ENCODE data around the gene SKAP1. TPM values are rescaled to one million over a fixed set of nuclear protein-coding genes. Genes with fewer than 3 reads are reported as not detected.
A peak's percentile ranks its signal among the peaks of the same experiment; 100 is the strongest.

The SKAP1 gene
- total RNA-seq, 2 donors from 2014 or later = 40.9 to 44.9 TPM

DNA sequence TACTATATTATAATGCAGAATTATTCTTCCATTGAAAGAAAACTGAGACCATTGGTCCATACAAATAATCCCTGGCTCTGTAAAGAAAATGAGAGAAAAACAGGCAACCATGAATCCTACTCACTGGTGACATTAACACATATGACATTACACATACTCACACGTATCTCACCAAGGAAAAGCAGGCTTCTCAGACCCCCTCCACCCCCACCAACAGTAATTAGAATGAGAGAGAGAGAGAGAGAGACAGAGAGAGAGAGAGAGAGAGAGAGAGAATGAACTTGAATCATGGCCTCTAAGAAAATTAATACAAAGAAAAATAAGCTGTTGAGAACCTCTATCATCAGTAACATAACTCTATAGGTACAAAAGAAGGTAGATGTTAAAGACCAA lies 190.4 kb downstream of the SKAP1 start:
- DNase-seq (ENCODE audit: low spot score) (no peak), ATAC-seq (no peak)
- Mint-ChIP-seq H3K27me3 (no peaks in the 10 kb centered on the region), H3K36me3 (no peaks in the 10 kb centered on the region), H3K4me3 (peak overlapping the region; percentile 80), H3K27ac (peak overlapping the region; percentile 81 to 87), H3K4me1 (ENCODE audit: low read depth in 2 of 2) (peaks cover 61 to 76% of the 10 kb centered on the region in 2 donors), H3K9me3 (no peaks in the 10 kb centered on the region)

DNA sequence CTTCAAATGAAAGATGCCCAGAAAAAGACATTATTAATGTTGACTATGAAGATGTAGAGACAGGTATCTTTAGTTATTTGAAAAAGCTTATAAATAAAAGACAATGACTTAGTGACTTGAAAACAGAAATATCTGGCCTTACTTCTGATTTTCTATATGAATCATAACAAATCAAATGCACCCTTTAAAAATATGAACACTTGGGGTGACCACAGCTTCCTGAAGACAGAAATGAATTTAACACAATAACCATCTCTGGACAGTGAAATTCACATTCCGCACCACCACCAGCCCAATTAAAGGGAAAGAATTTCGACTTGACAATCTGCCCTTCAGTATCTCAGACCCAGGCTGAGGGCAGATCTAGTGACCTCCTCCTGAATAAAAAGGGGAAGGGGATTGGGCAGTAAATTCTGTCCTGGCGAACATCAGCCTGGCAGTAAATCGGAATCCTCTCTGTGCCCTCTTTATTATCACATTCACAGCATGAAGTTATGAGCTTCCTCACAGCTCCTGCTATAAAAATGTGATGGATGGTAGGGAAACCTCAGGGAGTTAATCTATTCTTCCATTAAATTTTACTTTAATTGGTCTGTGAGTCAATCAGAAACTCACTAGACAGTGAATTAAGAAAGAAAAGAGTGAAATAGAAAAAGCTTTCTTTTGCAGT lies 190.9 kb downstream of the SKAP1 start:
- peak overlapping the region; percentile 80 for H3K4me3 Mint-ChIP-seq
- no peaks in the 10 kb centered on the region for H3K36me3 Mint-ChIP-seq
- peak overlapping the region; percentile 81 to 87 for H3K27ac Mint-ChIP-seq
- DNase-seq (ENCODE audit: low spot score) (no peak), ATAC-seq (peak in 1 of 2 donors; percentile 53)
- no peaks in the 10 kb centered on the region for H3K27me3 Mint-ChIP-seq
- peaks cover 56 to 70% of the 10 kb centered on the region in 2 donors for H3K4me1 Mint-ChIP-seq (ENCODE audit: low read depth in 2 of 2)
- no peaks in the 10 kb centered on the region for H3K9me3 Mint-ChIP-seq

DNA sequence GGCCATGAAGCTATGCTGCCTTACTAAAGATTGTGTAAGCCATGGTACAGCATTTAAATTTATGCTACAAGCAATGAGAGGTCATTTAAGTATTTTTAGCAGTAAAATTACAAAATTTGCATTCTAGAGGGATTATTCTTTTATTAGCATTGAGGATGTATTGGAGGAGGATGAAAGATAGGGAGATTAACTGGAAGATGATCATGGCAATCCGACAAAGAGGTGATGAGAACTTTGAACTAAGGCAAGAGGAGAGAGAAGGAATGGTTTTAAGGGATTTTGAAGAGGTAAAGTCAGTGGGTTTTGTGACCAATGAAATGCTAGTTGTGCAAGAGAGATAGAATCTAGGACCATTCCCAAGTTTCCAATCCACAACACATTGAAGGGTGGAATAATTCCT lies 192.6 kb downstream of the SKAP1 start:
- Mint-ChIP-seq H3K4me1 (ENCODE audit: low read depth in 2 of 2) (peaks cover 52 to 61% of the 10 kb centered on the region in 2 donors), H3K36me3 (no peaks in the 10 kb centered on the region), H3K4me3 (no peak overlapping the region), H3K27me3 (no peaks in the 10 kb centered on the region), H3K9me3 (no peaks in the 10 kb centered on the region), H3K27ac (peak overlapping the region in 1 of 2 donors; percentile 24)
- ATAC-seq (no peak), DNase-seq (ENCODE audit: low spot score) (no peak)

DNA sequence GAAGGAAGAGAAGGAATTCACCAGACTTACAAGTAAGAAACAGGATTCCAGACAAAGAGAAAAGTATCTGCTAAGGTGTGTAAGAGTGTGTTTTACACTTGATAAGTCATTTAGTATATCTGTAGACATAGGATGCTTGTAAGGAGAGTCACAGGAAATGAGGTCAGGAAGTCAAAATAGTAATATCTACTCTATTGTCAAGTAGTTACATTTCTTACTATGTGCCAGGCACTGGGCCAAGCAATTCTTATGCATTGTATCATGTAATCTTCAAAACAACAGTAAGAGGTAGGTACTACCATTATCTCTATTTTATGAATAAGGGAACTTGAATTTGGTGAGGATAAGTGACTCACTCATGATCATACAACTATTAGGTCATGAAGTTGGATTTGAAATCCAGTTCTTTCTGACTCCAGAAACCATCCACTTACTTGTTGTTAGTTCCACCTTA lies 193.3 kb downstream of the SKAP1 start:
- Mint-ChIP-seq H3K27ac (peak overlapping the region in 1 of 2 donors; percentile 26), H3K4me1 (ENCODE audit: low read depth in 2 of 2) (peaks cover 53 to 57% of the 10 kb centered on the region in 2 donors), H3K36me3 (no peaks in the 10 kb centered on the region), H3K4me3 (no peak overlapping the region), H3K27me3 (no peaks in the 10 kb centered on the region), H3K9me3 (no peaks in the 10 kb centered on the region)
- DNase-seq (ENCODE audit: low spot score) (no peak), ATAC-seq (peak in 1 of 2 donors; percentile 41)

DNA sequence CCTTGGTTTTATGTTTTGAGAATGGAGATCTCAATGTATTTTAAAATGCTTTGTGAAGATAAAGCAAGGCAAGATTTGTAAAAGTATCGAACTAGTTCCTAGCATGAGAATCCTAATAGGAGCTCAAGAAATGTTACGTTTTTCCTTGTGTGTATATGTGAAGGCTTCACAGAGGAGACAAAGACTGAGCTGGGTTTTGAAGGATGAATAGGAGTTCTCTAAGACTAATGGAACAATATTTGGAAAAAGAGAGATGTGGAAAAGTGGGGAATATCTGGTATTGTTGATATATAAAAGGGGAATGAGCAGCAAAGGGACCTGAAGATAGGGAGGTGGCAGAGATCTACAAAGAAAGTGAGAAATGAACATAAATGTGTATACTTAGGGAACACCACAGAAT lies 195.1 kb downstream of the SKAP1 start:
- Mint-ChIP-seq H3K36me3 (no peaks in the 10 kb centered on the region), H3K4me3 (no peak overlapping the region), H3K27ac (peak overlapping the region in 1 of 2 donors; percentile 6), H3K4me1 (ENCODE audit: low read depth in 2 of 2) (peaks cover 40 to 45% of the 10 kb centered on the region in 2 donors), H3K27me3 (no peaks in the 10 kb centered on the region), H3K9me3 (no peaks in the 10 kb centered on the region)
- no peak for ATAC-seq
- no peak for DNase-seq (ENCODE audit: low spot score)

DNA sequence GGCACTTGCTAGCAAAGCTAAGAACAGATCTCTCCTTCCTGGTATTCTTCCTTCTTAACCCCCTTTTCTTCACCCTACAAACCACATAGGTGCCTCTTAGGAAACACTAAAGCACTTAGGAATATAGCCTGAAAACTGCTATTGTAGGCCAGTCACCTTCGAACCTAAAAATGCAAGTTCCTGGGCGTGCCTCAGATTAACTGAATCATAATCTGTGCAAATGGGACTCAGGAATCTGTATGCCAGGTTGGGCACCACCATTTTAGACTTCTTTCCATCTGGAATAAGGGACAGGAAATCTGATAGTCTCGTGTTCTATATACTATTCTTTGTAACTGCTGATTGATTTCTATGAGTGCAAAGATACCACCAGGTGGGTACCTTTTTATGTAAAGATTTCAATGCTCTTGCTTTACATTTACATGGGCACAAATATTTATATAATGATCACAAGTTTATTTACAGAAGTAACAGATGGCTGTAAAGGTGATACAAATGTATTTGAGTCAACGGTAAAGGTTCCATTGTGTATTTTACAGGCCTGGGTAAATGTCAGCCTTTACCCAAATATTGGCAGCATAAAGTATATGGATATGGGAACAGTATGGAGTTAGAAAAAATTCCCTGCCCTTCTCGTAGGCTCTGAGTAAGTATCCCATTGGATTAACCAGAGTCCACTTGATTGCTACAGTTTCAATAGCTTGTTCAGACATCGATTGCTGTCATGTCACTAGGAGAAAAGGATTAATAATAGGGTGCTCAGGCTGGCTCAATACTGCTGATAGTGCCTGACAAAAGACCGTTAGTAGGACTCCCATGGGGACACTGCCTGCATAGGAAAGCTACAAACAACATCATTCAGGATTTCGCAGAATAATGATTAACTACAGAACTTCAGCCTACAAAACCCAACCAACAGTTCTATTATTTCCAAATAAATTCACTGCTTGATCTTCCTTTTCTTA lies 197.7 kb downstream of the SKAP1 start:
- Mint-ChIP-seq H3K36me3 (no peaks in the 10 kb centered on the region), H3K4me3 (no peak overlapping the region), H3K27me3 (no peaks in the 10 kb centered on the region), H3K27ac (peak overlapping the region in 1 of 2 donors; percentile 48), H3K4me1 (ENCODE audit: low read depth in 2 of 2) (peaks cover 25% of the 10 kb centered on the region in 2 donors), H3K9me3 (no peaks in the 10 kb centered on the region)
- DNase-seq (ENCODE audit: low spot score) (no peak), ATAC-seq (no peak)

DNA sequence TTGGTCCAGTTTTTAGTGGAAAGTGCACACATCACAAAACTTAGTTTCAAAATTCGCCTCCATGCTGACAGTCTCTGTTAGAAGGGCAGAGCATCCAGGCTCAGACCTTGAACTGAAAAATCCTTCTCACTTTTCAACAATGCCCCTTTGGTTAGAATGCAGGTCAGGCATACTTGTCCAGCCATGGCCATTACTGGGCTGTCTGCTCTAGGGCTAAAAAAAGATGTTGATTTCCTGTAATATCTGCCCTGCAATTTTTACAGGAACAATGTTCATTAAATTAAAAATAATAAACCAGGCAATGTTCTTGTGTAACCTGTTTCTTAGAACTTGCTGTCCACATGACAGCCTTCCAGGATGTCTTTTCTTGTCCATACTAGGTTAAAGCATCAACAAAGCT lies 200.1 kb downstream of the SKAP1 start:
- ATAC-seq (no peak), DNase-seq (ENCODE audit: low spot score) (no peak)
- H3K27me3 Mint-ChIP-seq = no peaks in the 10 kb centered on the region
- peaks cover 24 to 28% of the 10 kb centered on the region in 2 donors for H3K4me1 Mint-ChIP-seq (ENCODE audit: low read depth in 2 of 2)
- H3K27ac Mint-ChIP-seq = peak overlapping the region in 1 of 2 donors; percentile 27
- no peaks in the 10 kb centered on the region for H3K9me3 Mint-ChIP-seq
- no peaks in the 10 kb centered on the region for H3K36me3 Mint-ChIP-seq
- H3K4me3 Mint-ChIP-seq = no peak overlapping the region

DNA sequence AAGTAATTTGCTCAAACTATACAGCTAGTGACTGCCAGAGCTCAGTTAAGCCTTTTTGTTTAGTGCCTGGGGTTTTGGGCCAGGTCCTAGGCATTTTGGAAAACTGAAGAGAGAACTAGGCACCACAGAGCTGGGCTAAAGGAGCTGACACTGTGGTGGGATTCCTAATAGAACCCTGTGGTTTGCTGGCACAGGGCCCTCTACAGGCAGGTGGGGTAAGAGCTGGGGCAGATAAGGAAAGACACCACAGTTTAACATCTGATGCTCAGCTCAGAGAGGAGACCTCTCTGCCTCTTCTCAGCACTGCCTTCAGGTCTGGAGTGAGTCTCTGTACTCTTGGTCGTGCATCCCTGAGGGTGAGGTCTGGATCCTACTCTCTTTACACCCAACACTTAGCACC lies 201.3 kb downstream of the SKAP1 start:
- Mint-ChIP-seq H3K36me3 (no peaks in the 10 kb centered on the region), H3K4me1 (ENCODE audit: low read depth in 2 of 2) (peaks cover 25 to 26% of the 10 kb centered on the region in 2 donors), H3K9me3 (no peaks in the 10 kb centered on the region), H3K4me3 (no peak overlapping the region), H3K27ac (no peak overlapping the region), H3K27me3 (no peaks in the 10 kb centered on the region)
- ATAC-seq (no peak), DNase-seq (ENCODE audit: low spot score) (no peak)

DNA sequence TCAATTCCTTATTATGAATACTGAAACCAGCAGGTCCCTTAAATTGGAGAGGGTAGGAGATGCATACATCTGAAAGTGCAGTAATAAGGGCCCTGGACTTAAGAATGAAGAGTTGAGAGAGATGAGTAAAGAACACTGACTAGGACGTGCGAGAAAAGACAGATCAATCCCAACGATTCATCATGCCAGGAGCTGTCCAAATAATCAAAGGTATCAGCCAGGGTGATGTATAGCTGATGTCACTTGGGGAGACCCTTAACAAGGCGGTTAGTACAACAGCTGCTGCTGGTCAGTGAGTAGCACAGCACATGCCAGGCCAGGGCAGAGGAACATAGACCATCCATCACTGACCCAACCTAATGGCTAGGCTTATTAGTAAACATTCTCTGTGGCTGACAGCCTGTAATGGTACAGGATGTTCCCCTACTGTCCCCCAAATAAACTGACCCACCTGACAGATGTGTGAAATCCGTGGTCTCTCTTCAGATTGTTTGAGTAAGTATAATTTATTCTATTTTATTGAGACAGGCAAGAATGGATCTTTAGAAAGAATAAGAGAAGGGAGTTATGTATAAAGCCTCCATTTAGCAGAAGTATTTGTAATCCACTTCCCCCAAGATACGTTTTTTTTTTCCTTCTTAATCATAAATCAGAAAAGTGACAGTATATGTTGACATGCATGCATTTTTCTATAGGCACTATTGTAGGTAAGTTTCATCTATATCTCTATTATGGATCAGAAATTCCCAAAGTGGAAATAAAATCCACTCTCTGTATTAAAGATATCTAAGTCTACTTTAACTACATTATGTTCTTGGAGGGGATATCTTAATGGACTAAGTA lies 204.1 kb downstream of the SKAP1 start:
- H3K27me3 Mint-ChIP-seq = no peaks in the 10 kb centered on the region
- H3K9me3 Mint-ChIP-seq = no peaks in the 10 kb centered on the region

DNA sequence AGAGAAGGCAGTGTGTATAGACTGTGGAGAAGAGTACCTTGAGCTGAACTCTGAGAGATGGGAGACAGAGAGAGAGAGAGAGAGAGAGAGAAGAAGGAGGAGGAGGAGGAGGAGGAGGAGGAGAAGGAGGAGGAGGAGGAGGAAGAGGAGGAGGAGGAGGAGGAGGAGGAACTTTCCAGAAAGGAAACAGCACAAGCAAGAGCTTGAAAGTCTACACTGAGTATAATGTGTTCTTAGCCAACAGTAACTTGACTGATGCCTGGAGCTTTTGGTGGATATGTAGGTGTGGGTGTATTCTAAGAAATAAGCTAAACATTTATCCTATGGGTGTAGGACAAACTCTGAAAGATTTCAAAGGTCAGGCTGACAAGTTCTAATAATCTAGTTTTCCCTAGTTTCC lies 206.1 kb downstream of the SKAP1 start:
- DNase-seq (ENCODE audit: low spot score) = no peak
- Mint-ChIP-seq H3K4me3 (no peak overlapping the region), H3K9me3 (no peaks in the 10 kb centered on the region), H3K36me3 (no peaks in the 10 kb centered on the region), H3K4me1 (ENCODE audit: low read depth in 2 of 2) (peaks cover 20 to 25% of the 10 kb centered on the region in 2 donors), H3K27ac (peak overlapping the region in 1 of 2 donors; percentile 32), H3K27me3 (no peaks in the 10 kb centered on the region)
- no peak for ATAC-seq

More for the DNA sequence above, 204.1 kb downstream of the SKAP1 start:
- no peak for DNase-seq (ENCODE audit: low spot score)
- ATAC-seq = no peak
- H3K4me3 Mint-ChIP-seq = no peak overlapping the region
- H3K4me1 Mint-ChIP-seq (ENCODE audit: low read depth in 2 of 2) = peaks cover 20 to 32% of the 10 kb centered on the region in 2 donors
- no peaks in the 10 kb centered on the region for H3K36me3 Mint-ChIP-seq
- peak overlapping the region in 1 of 2 donors; percentile 45 for H3K27ac Mint-ChIP-seq

DNA sequence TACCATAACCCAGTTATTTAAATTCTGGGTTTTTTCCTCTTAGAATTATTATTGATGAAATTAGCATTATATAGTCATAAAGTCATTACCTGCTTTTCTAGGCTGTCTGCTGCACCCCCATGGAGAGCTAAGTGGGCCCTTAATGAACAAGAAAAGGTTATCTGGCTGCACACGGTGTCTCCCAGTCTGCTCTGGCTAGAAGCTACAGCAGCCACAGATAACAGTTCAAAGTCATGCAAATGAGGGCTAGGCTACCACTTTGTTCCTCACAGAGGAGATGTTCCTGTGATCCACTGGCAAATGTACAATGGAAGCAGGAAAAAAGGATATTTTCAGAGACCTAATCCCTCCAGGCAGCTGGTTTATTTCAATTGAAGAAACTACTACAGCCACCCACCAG lies 210.4 kb downstream of the SKAP1 start:
- DNase-seq (ENCODE audit: low spot score) (no peak), ATAC-seq (no peak)
- Mint-ChIP-seq H3K4me1 (ENCODE audit: low read depth in 2 of 2) (peaks cover 13 to 16% of the 10 kb centered on the region in 2 donors), H3K4me3 (no peak overlapping the region), H3K27me3 (no peaks in the 10 kb centered on the region), H3K9me3 (no peaks in the 10 kb centered on the region), H3K36me3 (no peaks in the 10 kb centered on the region), H3K27ac (no peak overlapping the region)

DNA sequence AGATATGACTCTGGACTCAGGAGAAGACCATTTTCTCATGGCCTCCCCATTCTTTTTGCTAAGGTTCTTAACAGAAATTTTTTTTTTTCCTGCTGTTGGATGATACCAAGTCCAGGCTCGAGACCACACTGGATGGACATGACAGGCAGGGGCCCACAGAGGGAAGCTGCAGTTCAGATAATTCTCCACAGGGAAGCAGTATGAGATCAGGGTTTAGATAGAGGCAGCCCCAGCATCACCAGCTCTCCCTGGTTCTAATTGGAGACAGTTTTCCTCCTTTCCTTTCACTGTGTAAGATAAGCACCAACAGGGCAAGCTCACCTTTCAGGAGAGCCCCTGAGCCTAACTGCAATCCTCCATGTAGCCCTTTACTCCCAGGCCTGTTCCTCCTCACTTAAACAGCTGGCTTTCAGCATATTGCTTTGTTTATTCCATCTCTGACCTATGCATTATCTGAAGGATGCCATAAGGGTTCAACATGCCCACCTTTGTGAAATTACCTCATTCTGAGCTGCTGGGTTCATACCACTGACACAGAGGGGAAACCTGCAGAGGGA lies 214.4 kb downstream of the SKAP1 start:
- peak overlapping the region in 1 of 2 donors; percentile 72 for H3K27ac Mint-ChIP-seq
- no peak overlapping the region for H3K4me3 Mint-ChIP-seq
- no peaks in the 10 kb centered on the region for H3K9me3 Mint-ChIP-seq
- DNase-seq (ENCODE audit: low spot score) (no peak), ATAC-seq (peak in 1 of 2 donors; percentile 63)
- no peaks in the 10 kb centered on the region for H3K27me3 Mint-ChIP-seq
- peaks cover 12 to 23% of the 10 kb centered on the region in 2 donors for H3K4me1 Mint-ChIP-seq (ENCODE audit: low read depth in 2 of 2)
- no peaks in the 10 kb centered on the region for H3K36me3 Mint-ChIP-seq

DNA sequence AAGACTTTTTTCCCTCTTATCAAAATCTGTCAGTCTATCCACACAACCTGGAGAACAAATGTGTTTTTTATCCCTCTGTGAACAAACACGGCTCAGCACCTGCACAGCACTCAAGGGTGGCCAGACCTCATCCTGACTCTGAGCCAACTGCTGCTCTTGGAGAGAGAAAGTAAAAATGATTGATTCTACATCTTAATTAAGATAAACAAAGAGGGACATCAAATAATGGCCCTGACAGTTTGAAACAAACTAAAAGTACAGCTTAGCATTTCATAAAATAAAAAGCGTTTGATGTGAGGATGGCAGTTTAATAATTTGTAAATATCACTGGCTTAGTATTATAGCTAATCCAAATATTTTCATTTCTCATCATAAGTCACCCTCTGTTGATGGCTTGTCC lies 216.2 kb downstream of the SKAP1 start:
- H3K9me3 Mint-ChIP-seq = no peaks in the 10 kb centered on the region
- ATAC-seq = no peak
- peak overlapping the region in 1 of 2 donors; percentile 15 for H3K27ac Mint-ChIP-seq
- H3K4me3 Mint-ChIP-seq = no peak overlapping the region
- peaks cover 17 to 23% of the 10 kb centered on the region in 2 donors for H3K4me1 Mint-ChIP-seq (ENCODE audit: low read depth in 2 of 2)
- no peak for DNase-seq (ENCODE audit: low spot score)
- no peaks in the 10 kb centered on the region for H3K36me3 Mint-ChIP-seq
- H3K27me3 Mint-ChIP-seq = no peaks in the 10 kb centered on the region

All from natural killer cell treated with Interleukin-12 subunit alpha and Interleukin-12 subunit beta and Interleukin-15 and Interleukin-18, amount 100 ng/mL, for 72 hours (primary cell).